Endothelial cell of umbilical vein (primary cell): ENCODE results near the gene TSPAN18. TPM values are rescaled to one million over a fixed set of nuclear protein-coding genes. Genes with fewer than 3 reads are reported as not detected.

Source experiments
- BruUV-seq: library from RNA; stranded (reverse); fragments of 400-500 nt; replicated peaks from 2 replicates; lab custom pipeline; 2021; lab: Mats Ljungman, UMichigan
- CTCF ChIA-PET: fragments of 300-600, 350-600 bp; sonication (Branson Sonifier 250); formaldehyde crosslinking; loops from one replicate; lab custom pipeline; 2021; ENCODE audit warnings: antibody characterized with exemption, inconsistent platforms; lab: Charles Lee
- POLR2A ChIA-PET: fragments of 300-600, 350-600 bp; sonication (Branson Sonifier 250); formaldehyde crosslinking; loops from one replicate; lab custom pipeline; 2021; ENCODE audit warnings: antibody characterized with exemption, inconsistent platforms; lab: Charles Lee
- DNase-seq: peaks from one replicate; pipeline ENCODE4 v3.0.0-alpha.2; 2011; ENCODE audit warnings: low read depth, low spot score
- FAIRE-seq: peaks from 2 replicates; lab custom pipeline; 2011; peaks lifted over from hg19 to GRCh38; lab: Jason Lieb, UNC
- H2AFZ ChIP-seq: 2 replicates; pipeline ENCODE4 v1.6.0; 2012; ENCODE audit warnings: low read depth, low read length, control low read depth, inconsistent platforms
- H3K27ac ChIP-seq: 2 replicates; pipeline ENCODE4 v1.5.1; 2011; ENCODE audit warnings: low read depth, mild to moderate bottlenecking, control low read depth, low read length, moderate library complexity; ENCODE audit not compliant: insufficient read depth
- H3K27me3 ChIP-seq, 2 experiments: 2 replicates each; pipeline versions ENCODE4 v1.6.0 to v1.6.1; 2011; ENCODE audit warnings: low read length in 2 of 2, mixed read lengths in 1 of 2; ENCODE audit not compliant: control insufficient read depth in 2 of 2, insufficient read depth in 2 of 2
- H3K36me3 ChIP-seq, 2 experiments: 2 replicates in 1 of 2; 3 replicates in 1 of 2; pipeline ENCODE4 v1.5.1; 2011; ENCODE audit warnings: low read length in 2 of 2, mild to moderate bottlenecking in 1 of 2, moderate library complexity in 1 of 2; ENCODE audit not compliant: control insufficient read depth in 2 of 2, insufficient read depth in 2 of 2; ENCODE audit errors: extremely low read depth in 1 of 2
- H3K4me1 ChIP-seq: 3 replicates; pipeline ENCODE4 v1.5.1; 2011; ENCODE audit warnings: mild to moderate bottlenecking, low read length; ENCODE audit not compliant: control insufficient read depth, insufficient read depth; ENCODE audit errors: extremely low read depth
- H3K4me2 ChIP-seq: 2 replicates; pipeline ENCODE4 v1.6.1; 2011; ENCODE audit warnings: low read length, control low read depth, mixed read lengths; ENCODE audit not compliant: insufficient read depth
- H3K4me3 ChIP-seq, 3 experiments: fragments of 200-600 bp in 1 of 3; sonication (generic), shearing (Covaris generic) in 1 of 3; replicated peaks in 1 of 3; 2 replicates each; pipeline ENCODE4 v1.5.1; 2011 to 2016; ENCODE audit warnings: control low read depth in 3 of 3, low read length in 3 of 3, mild to moderate bottlenecking in 2 of 3, inconsistent platforms in 1 of 3, low read depth in 1 of 3, moderate library complexity in 1 of 3; ENCODE audit not compliant: insufficient read depth in 1 of 3
- H3K79me2 ChIP-seq: 2 replicates; pipeline ENCODE4 v1.6.0; 2012; ENCODE audit warnings: low read length, inconsistent platforms; ENCODE audit not compliant: control insufficient read depth, insufficient read depth
- H3K9ac ChIP-seq: replicated peaks from 2 replicates; pipeline ENCODE3; 2011; ENCODE audit warnings: low read length, control low read depth; ENCODE audit not compliant: insufficient read depth; ENCODE audit errors: extremely low read depth
- H3K9me1 ChIP-seq: replicated peaks from 3 replicates; pipeline ENCODE4 v1.6.0; 2011; ENCODE audit warnings: mild to moderate bottlenecking, low read length; ENCODE audit not compliant: control insufficient read depth, insufficient read depth; ENCODE audit errors: extremely low read depth
- H3K9me3 ChIP-seq: replicated peaks from 2 replicates; pipeline ENCODE4 v1.5.1; 2012; ENCODE audit warnings: low read length, inconsistent platforms; ENCODE audit not compliant: control insufficient read depth, insufficient read depth
- H4K20me1 ChIP-seq: replicated peaks from 2 replicates; pipeline ENCODE3; 2011; ENCODE audit warnings: mild to moderate bottlenecking, low read length; ENCODE audit not compliant: control insufficient read depth, insufficient read depth; ENCODE audit errors: extremely low read depth
- EZH2 ChIP-seq: IDR thresholded peaks from 2 replicates; pipeline ENCODE4 v1.6.1; 2012; ENCODE audit warnings: borderline replicate concordance, low read depth, mild to moderate bottlenecking, moderate library complexity, low read length, inconsistent platforms; ENCODE audit not compliant: severe bottlenecking
- POLR2A ChIP-seq: IDR thresholded peaks from 2 replicates; pipeline ENCODE4 v1.6.1; 2012; ENCODE audit warnings: low read depth, mild to moderate bottlenecking, control low read depth, low read length
- dilution Hi-C: fragments of 300-500 bp; cut with MboI; formaldehyde crosslinking; loops from one replicate; pipeline ENCODE4 v1.15.0; 2019; ENCODE audit warnings: low sequenced_read_pairs; ENCODE audit not compliant: extremely low pct_ligation_motif_present
- intact Hi-C: fragments of 100-400 bp; cut with micrococcal nuclease; formaldehyde crosslinking; loops from one replicate; pipeline ENCODE4 v1.10.0; 2022
- polyA plus RNA-seq, 4 experiments: library from polyadenylated mRNA; depleted of rRNA in 3 of 4; stranded (reverse) in 3 of 4; unstranded in 1 of 4; fragments of >200 nt; gene quantifications; 2 replicates each; pipeline versions ENCODE4 v1.2.1 to v1.2.3, GENCODE V29; 2011 to 2012; ENCODE audit warnings: missing spikeins in 1 of 4
- total RNA-seq: library from RNA; stranded (reverse); gene quantifications from 2 replicates; pipeline ENCODE4 v1.2.3, GENCODE V29; 2021
- TF ChIP-seq, protein P1 (sequence below), 2 donors: IDR thresholded peaks; 1 replicate in 1 of 2; 2 replicates in 1 of 2; pipeline ENCODE4 v1.5.1; 2011; ENCODE audit warnings: low read length in 2 of 2, mild to moderate bottlenecking in 2 of 2, moderate library complexity in 2 of 2, control low read depth in 1 of 2, inconsistent platforms in 1 of 2, low read depth in 1 of 2; ENCODE audit not compliant: insufficient read depth in 1 of 2; ENCODE audit errors: extremely low read depth in 1 of 2

TSPAN18 gene
- total and polyA plus RNA-seq, 2 donors (not counting 3 experiments of a cell fraction or from before 2014, with no cell fraction given), result 32.2 to 118 TPM

- H3K79me2 ChIP-seq, result no peaks in the 10 kb centered on the region
- H3K9me1 ChIP-seq, result no peaks in the 10 kb centered on the region
- FAIRE-seq (no peak), DNase-seq (no peak)
- ChIA-PET CTCF (no interaction called here), POLR2A (no interaction called here)
- no peak overlapping the region for H3K27ac ChIP-seq
- H3K4me3 ChIP-seq, result no peak overlapping the region
- TF ChIP-seq POLR2A (no peak), EZH2 (no peak)
- TF ChIP-seq, protein P1, sequence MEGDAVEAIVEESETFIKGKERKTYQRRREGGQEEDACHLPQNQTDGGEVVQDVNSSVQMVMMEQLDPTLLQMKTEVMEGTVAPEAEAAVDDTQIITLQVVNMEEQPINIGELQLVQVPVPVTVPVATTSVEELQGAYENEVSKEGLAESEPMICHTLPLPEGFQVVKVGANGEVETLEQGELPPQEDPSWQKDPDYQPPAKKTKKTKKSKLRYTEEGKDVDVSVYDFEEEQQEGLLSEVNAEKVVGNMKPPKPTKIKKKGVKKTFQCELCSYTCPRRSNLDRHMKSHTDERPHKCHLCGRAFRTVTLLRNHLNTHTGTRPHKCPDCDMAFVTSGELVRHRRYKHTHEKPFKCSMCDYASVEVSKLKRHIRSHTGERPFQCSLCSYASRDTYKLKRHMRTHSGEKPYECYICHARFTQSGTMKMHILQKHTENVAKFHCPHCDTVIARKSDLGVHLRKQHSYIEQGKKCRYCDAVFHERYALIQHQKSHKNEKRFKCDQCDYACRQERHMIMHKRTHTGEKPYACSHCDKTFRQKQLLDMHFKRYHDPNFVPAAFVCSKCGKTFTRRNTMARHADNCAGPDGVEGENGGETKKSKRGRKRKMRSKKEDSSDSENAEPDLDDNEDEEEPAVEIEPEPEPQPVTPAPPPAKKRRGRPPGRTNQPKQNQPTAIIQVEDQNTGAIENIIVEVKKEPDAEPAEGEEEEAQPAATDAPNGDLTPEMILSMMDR (IDR thresholded peaks at IDR 0.05; ENCODE audit: extremely low read depth in 1 of 2, insufficient read depth in 1 of 2, low read depth in 1 of 2, low read length in 2 of 2), result no peak
- H3K27me3 ChIP-seq, result no peaks in the 10 kb centered on the region
- no peaks in the 10 kb centered on the region for H3K36me3 ChIP-seq
- BruUV-seq, result no TSS peak
- no peaks in the 10 kb centered on the region for H3K4me1 ChIP-seq
- no peaks in the 10 kb centered on the region for H4K20me1 ChIP-seq
- H3K9ac ChIP-seq, result no peak overlapping the region
- H3K4me2 ChIP-seq, result no peak overlapping the region
- dilution Hi-C loops, result no loop called here
- H2AFZ ChIP-seq, result no peak overlapping the region
- intact Hi-C loops, result no loop called here
- no peaks in the 10 kb centered on the region for H3K9me3 ChIP-seq
Observed at GRCh38 chr11:44904261-44905020, 177.7 kb downstream of the TSPAN18 start.
